ENCODE results near the gene INKA2.

- TF ChIP-seq, protein P1, sequence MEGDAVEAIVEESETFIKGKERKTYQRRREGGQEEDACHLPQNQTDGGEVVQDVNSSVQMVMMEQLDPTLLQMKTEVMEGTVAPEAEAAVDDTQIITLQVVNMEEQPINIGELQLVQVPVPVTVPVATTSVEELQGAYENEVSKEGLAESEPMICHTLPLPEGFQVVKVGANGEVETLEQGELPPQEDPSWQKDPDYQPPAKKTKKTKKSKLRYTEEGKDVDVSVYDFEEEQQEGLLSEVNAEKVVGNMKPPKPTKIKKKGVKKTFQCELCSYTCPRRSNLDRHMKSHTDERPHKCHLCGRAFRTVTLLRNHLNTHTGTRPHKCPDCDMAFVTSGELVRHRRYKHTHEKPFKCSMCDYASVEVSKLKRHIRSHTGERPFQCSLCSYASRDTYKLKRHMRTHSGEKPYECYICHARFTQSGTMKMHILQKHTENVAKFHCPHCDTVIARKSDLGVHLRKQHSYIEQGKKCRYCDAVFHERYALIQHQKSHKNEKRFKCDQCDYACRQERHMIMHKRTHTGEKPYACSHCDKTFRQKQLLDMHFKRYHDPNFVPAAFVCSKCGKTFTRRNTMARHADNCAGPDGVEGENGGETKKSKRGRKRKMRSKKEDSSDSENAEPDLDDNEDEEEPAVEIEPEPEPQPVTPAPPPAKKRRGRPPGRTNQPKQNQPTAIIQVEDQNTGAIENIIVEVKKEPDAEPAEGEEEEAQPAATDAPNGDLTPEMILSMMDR (IDR thresholded peaks at IDR 0.05): no peak
- TF ChIP-seq POLR2A (IDR thresholded peaks at IDR 0.05) (no peak), POLR2AphosphoS5 (IDR thresholded peaks at IDR 0.05) (no peak), EP300 (IDR thresholded peaks at IDR 0.05) (no peak)
Measured at GRCh38 chr1:111716333-111716732, 22.9 kb downstream of the INKA2 start.
